ES-I3 (cell line): ENCODE data around the gene RAPGEF6.

ENCODE experiments used
- H3K36me3 ChIP-seq: 2 replicates; pipeline ENCODE4 v1.6.1; 2013; ENCODE audit warnings: mild to moderate bottlenecking, low read length, control low read depth, moderate library complexity; ENCODE audit not compliant: insufficient read depth
- H3K4me1 ChIP-seq: 2 replicates; pipeline ENCODE4 v1.6.1; 2013; ENCODE audit warnings: mild to moderate bottlenecking, control low read depth, low read length; ENCODE audit not compliant: insufficient read depth
- H3K9ac ChIP-seq: 2 replicates; pipeline ENCODE4 v1.6.1; 2013; ENCODE audit warnings: low read depth, mild to moderate bottlenecking, low read length, moderate library complexity
- H3K9me3 ChIP-seq: 2 replicates; pipeline ENCODE4 v1.6.1; 2013; ENCODE audit warnings: mild to moderate bottlenecking, low read length, moderate library complexity; ENCODE audit not compliant: control insufficient read depth, insufficient read depth

Gene RAPGEF6

DNA sequence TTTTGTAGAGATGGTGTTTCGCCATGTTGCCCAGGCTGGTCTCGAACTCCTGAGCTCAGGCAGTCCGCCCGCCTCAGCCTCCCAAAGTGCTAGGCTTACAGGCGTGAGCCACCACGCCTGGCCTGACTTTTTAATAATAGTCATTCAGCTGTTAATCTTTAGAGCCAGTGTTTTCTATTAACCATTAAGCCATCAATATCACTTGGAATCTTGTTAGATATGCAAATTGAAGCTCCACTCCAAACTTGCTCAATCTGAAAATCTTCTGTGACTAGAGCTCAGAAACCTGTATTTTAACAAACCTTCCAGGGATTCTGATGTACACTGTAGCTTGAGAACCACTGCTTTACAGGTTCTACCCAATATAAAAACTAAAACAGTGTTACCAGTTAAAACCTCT is 257.7 kb downstream of the RAPGEF6 start:
- no peaks in the 10 kb centered on the region for H3K36me3 ChIP-seq
- H3K4me1 ChIP-seq: no peaks in the 10 kb centered on the region
- no peaks in the 10 kb centered on the region for H3K9me3 ChIP-seq
- H3K9ac ChIP-seq: no peak overlapping the region

DNA sequence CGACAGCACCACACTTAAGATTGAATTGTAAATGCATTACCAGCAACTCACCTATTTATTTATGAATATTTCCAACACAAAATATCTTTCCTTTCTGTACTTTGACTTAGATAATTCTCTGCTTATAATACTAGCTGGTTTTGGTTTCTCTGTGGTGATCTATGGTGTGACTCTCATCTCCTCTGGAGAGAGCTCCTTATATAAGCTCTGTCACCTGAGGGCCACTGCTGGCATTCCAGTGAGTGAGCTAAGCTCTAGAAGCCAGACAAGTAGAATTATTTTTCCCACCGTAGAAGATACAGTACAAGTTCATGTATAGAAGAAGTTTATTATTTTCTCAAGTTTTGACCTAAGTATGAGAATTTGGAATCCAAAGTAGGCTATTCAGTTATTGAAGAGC is 259.7 kb downstream of the RAPGEF6 start:
- no peak overlapping the region for H3K9ac ChIP-seq
- H3K4me1 ChIP-seq: no peaks in the 10 kb centered on the region
- no peaks in the 10 kb centered on the region for H3K9me3 ChIP-seq
- no peaks in the 10 kb centered on the region for H3K36me3 ChIP-seq
